ENCODE data around the gene RPL22L1.
"Not testable (repeated sequence)": the region's sequence is repeated elsewhere in the genome, so short reads cannot be mapped to it uniquely, and the experiment has no call there.

Gene RPL22L1

GRCh38 chr3:170852324-170852723 lies 17.7 kb downstream of the RPL22L1 start:
- Histone ChIP-seq H3K27ac (ENCODE audit: low read depth, low read length) (no peak overlapping the region), H3K4me3 (ENCODE audit: low read depth in 1 of 2, low read length in 2 of 2) (no peak overlapping the region), H3K27me3 (ENCODE audit: control insufficient read depth in 1 of 2, insufficient read depth in 2 of 2, low read length in 2 of 2) (no peaks in the 10 kb centered on the region), H3K9me3 (ENCODE audit: low read length) (no peaks in the 10 kb centered on the region), H3K4me1 (ENCODE audit: insufficient read depth, low read length) (no peaks in the 10 kb centered on the region), H3K36me3 (ENCODE audit: insufficient read depth, low read length) (no peaks in the 10 kb centered on the region), H3K9ac (ENCODE audit: low read length) (no peak overlapping the region)

GRCh38 chr3:170848292-170848917 lies 21.6 kb downstream of the RPL22L1 start:
- H3K4me3 ChIP-seq (ENCODE audit: low read depth in 1 of 2, low read length in 2 of 2): no peak overlapping the region
- no peak overlapping the region for H3K9ac ChIP-seq (ENCODE audit: low read length)
- no peaks in the 10 kb centered on the region for H3K36me3 ChIP-seq (ENCODE audit: insufficient read depth, low read length)
- no peaks in the 10 kb centered on the region for H3K27me3 ChIP-seq (ENCODE audit: control insufficient read depth in 1 of 2, insufficient read depth in 2 of 2, low read length in 2 of 2)
- H3K27ac ChIP-seq (ENCODE audit: low read depth, low read length): no peak overlapping the region
- no peaks in the 10 kb centered on the region for H3K9me3 ChIP-seq (ENCODE audit: low read length)
- no peaks in the 10 kb centered on the region for H3K4me1 ChIP-seq (ENCODE audit: insufficient read depth, low read length)

- H3K27ac ChIP-seq (ENCODE audit: low read depth, low read length): no peak overlapping the region
- no peaks in the 10 kb centered on the region for H3K9me3 ChIP-seq (ENCODE audit: low read length)
- no peaks in the 10 kb centered on the region for H3K36me3 ChIP-seq (ENCODE audit: insufficient read depth, low read length)
- no peak overlapping the region for H3K9ac ChIP-seq (ENCODE audit: low read length)
- H3K4me3 ChIP-seq (ENCODE audit: low read depth in 1 of 2, low read length in 2 of 2): no peak overlapping the region
- H3K4me1 ChIP-seq (ENCODE audit: insufficient read depth, low read length): no peaks in the 10 kb centered on the region
- no peaks in the 10 kb centered on the region for H3K27me3 ChIP-seq (ENCODE audit: control insufficient read depth in 1 of 2, insufficient read depth in 2 of 2, low read length in 2 of 2)
Measured at GRCh38 chr3:170844377-170844776, 25.6 kb downstream of the RPL22L1 start.

GRCh38 chr3:170840291-170840859 lies 29.6 kb downstream of the RPL22L1 start:
- Histone ChIP-seq H3K27ac (ENCODE audit: low read depth, low read length) (no peak overlapping the region), H3K4me3 (ENCODE audit: low read depth in 1 of 2, low read length in 2 of 2) (no peak overlapping the region), H3K36me3 (ENCODE audit: insufficient read depth, low read length) (no peaks in the 10 kb centered on the region), H3K27me3 (ENCODE audit: control insufficient read depth in 1 of 2, insufficient read depth in 2 of 2, low read length in 2 of 2) (no peaks in the 10 kb centered on the region), H3K4me1 (ENCODE audit: insufficient read depth, low read length) (no peaks in the 10 kb centered on the region), H3K9me3 (ENCODE audit: low read length) (no peaks in the 10 kb centered on the region), H3K9ac (ENCODE audit: low read length) (no peak overlapping the region)

- Histone ChIP-seq H3K9ac (ENCODE audit: low read length) (no peak overlapping the region), H3K36me3 (ENCODE audit: insufficient read depth, low read length) (no peaks in the 10 kb centered on the region), H3K4me3 (ENCODE audit: low read depth in 1 of 2, low read length in 2 of 2) (no peak overlapping the region), H3K27ac (ENCODE audit: low read depth, low read length) (no peak overlapping the region), H3K27me3 (ENCODE audit: control insufficient read depth in 1 of 2, insufficient read depth in 2 of 2, low read length in 2 of 2) (no peaks in the 10 kb centered on the region), H3K4me1 (ENCODE audit: insufficient read depth, low read length) (no peaks in the 10 kb centered on the region), H3K9me3 (ENCODE audit: low read length) (no peaks in the 10 kb centered on the region)
Measured at GRCh38 chr3:170839518-170840100, 30.4 kb downstream of the RPL22L1 start.

GRCh38 chr3:170836491-170836890 lies 33.5 kb downstream of the RPL22L1 start:
- Histone ChIP-seq H3K4me3 (ENCODE audit: low read depth in 1 of 2, low read length in 2 of 2) (no peak overlapping the region), H3K9ac (ENCODE audit: low read length) (no peak overlapping the region), H3K27ac (ENCODE audit: low read depth, low read length) (no peak overlapping the region), H3K4me1 (ENCODE audit: insufficient read depth, low read length) (no peaks in the 10 kb centered on the region), H3K9me3 (ENCODE audit: low read length) (no peaks in the 10 kb centered on the region), H3K27me3 (ENCODE audit: control insufficient read depth in 1 of 2, insufficient read depth in 2 of 2, low read length in 2 of 2) (no peaks in the 10 kb centered on the region), H3K36me3 (ENCODE audit: insufficient read depth, low read length) (no peaks in the 10 kb centered on the region)

- H3K36me3 ChIP-seq (ENCODE audit: insufficient read depth, low read length): no peaks in the 10 kb centered on the region
- H3K9ac ChIP-seq (ENCODE audit: low read length): no peak overlapping the region
- no peak overlapping the region for H3K4me3 ChIP-seq (ENCODE audit: low read depth in 1 of 2, low read length in 2 of 2)
- H3K27ac ChIP-seq (ENCODE audit: low read depth, low read length): no peak overlapping the region
- H3K9me3 ChIP-seq (ENCODE audit: low read length): no peaks in the 10 kb centered on the region
- H3K4me1 ChIP-seq (ENCODE audit: insufficient read depth, low read length): no peaks in the 10 kb centered on the region
- H3K27me3 ChIP-seq (ENCODE audit: control insufficient read depth in 1 of 2, insufficient read depth in 2 of 2, low read length in 2 of 2): no peaks in the 10 kb centered on the region
Measured at GRCh38 chr3:170835336-170835735, 34.7 kb downstream of the RPL22L1 start.

- no peak overlapping the region for H3K9ac ChIP-seq (ENCODE audit: low read length)
- H3K27me3 ChIP-seq (ENCODE audit: control insufficient read depth in 1 of 2, insufficient read depth in 2 of 2, low read length in 2 of 2): no peaks in the 10 kb centered on the region
- no peak overlapping the region for H3K4me3 ChIP-seq (ENCODE audit: low read depth in 1 of 2, low read length in 2 of 2)
- no peaks in the 10 kb centered on the region for H3K4me1 ChIP-seq (ENCODE audit: insufficient read depth, low read length)
- no peak overlapping the region for H3K27ac ChIP-seq (ENCODE audit: low read depth, low read length)
- H3K9me3 ChIP-seq (ENCODE audit: low read length): no peaks in the 10 kb centered on the region
- H3K36me3 ChIP-seq (ENCODE audit: insufficient read depth, low read length): no peaks in the 10 kb centered on the region
Measured at GRCh38 chr3:170830580-170830979, 39.4 kb downstream of the RPL22L1 start.

- Histone ChIP-seq H3K9me3 (ENCODE audit: low read length) (no peaks in the 10 kb centered on the region), H3K4me1 (ENCODE audit: insufficient read depth, low read length) (no peaks in the 10 kb centered on the region)
Measured at GRCh38 chr3:170829546-170830272, 40.3 kb downstream of the RPL22L1 start.

GRCh38 chr3:170826047-170826446 lies 43.9 kb downstream of the RPL22L1 start:
- no peaks in the 10 kb centered on the region for H3K27me3 ChIP-seq (ENCODE audit: control insufficient read depth in 1 of 2, insufficient read depth in 2 of 2, low read length in 2 of 2)
- H3K9me3 ChIP-seq (ENCODE audit: low read length): no peaks in the 10 kb centered on the region
- H3K4me3 ChIP-seq (ENCODE audit: low read depth in 1 of 2, low read length in 2 of 2): no peak overlapping the region
- H3K27ac ChIP-seq (ENCODE audit: low read depth, low read length): no peak overlapping the region
- no peak overlapping the region for H3K9ac ChIP-seq (ENCODE audit: low read length)
- no peaks in the 10 kb centered on the region for H3K36me3 ChIP-seq (ENCODE audit: insufficient read depth, low read length)
- H3K4me1 ChIP-seq (ENCODE audit: insufficient read depth, low read length): no peaks in the 10 kb centered on the region

More at GRCh38 chr3:170829546-170830272, 40.3 kb downstream of the RPL22L1 start:
- no peaks in the 10 kb centered on the region for H3K27me3 ChIP-seq (ENCODE audit: control insufficient read depth in 1 of 2, insufficient read depth in 2 of 2, low read length in 2 of 2)
- H3K27ac ChIP-seq (ENCODE audit: low read depth, low read length): no peak overlapping the region
- no peak overlapping the region for H3K4me3 ChIP-seq (ENCODE audit: low read depth in 1 of 2, low read length in 2 of 2)
- H3K36me3 ChIP-seq (ENCODE audit: insufficient read depth, low read length): no peaks in the 10 kb centered on the region
- no peak overlapping the region for H3K9ac ChIP-seq (ENCODE audit: low read length)

GRCh38 chr3:170823562-170823961 lies 46.4 kb downstream of the RPL22L1 start:
- not testable (repeated sequence) for H3K4me3 ChIP-seq (ENCODE audit: low read depth in 1 of 2, low read length in 2 of 2); H3K9me3 ChIP-seq (ENCODE audit: low read length); H3K27ac ChIP-seq (ENCODE audit: low read depth, low read length); H3K27me3 ChIP-seq (ENCODE audit: control insufficient read depth in 1 of 2, insufficient read depth in 2 of 2, low read length in 2 of 2); H3K36me3 ChIP-seq (ENCODE audit: insufficient read depth, low read length); H3K4me1 ChIP-seq (ENCODE audit: insufficient read depth, low read length); H3K9ac ChIP-seq (ENCODE audit: low read length)
